ENCODE measurements around the gene RUSC2. TPM values are rescaled to one million over a fixed set of nuclear protein-coding genes. Genes with fewer than 3 reads are reported as not detected.

The RUSC2 gene
- total and polyA plus RNA-seq, 2 of the 13 experiments (the other 11 are each of a cell fraction or from before 2014, with no cell fraction given) = 2.8 to 3.3 TPM

- TF ChIP-seq AKNA (CRISPR knock-in tag; IDR thresholded peaks at IDR 0.05; ENCODE audit: borderline replicate concordance) (no peak), GTF3A (CRISPR knock-in tag; conservative IDR thresholded peaks at IDR 0.05) (no peak), ZNF761 (CRISPR knock-in tag; conservative IDR thresholded peaks at IDR 0.05) (no peak), HOXD1 (CRISPR knock-in tag; IDR thresholded peaks at IDR 0.05) (no peak), ZNF414 (CRISPR knock-in tag; IDR thresholded peaks at IDR 0.05) (no peak), GATAD2A (CRISPR knock-in tag; IDR thresholded peaks at IDR 0.05) (peak; percentile 70), ZNF33B (CRISPR knock-in tag; IDR thresholded peaks at IDR 0.05) (no peak), ZNF543 (CRISPR knock-in tag; IDR thresholded peaks at IDR 0.05) (no peak), SAP130 (CRISPR knock-in tag; IDR thresholded peaks at IDR 0.05; ENCODE audit: low read depth) (peak; percentile 75)
Observed at GRCh38 chr9:35510754-35511428, 21.0 kb downstream of the RUSC2 start (continued).
